HL-60 (cell line): ENCODE measurements around the gene HPSE2.

Experiments
- DNase-seq, 2 experiments: peaks; one replicate each; pipeline ENCODE4 v3.0.0-alpha.2; 2010 to 2020; ENCODE audit warnings: low read depth in 1 of 2, low spot score in 1 of 2
- H3K27ac ChIP-seq: fragments of 250-450 bp; sonication (Bioruptor Pico); replicated peaks from 2 replicates; pipeline ENCODE4 v1.5.1; 2020; ENCODE audit warnings: mild to moderate bottlenecking, moderate library complexity
- H3K27me3 ChIP-seq: fragments of 250-450 bp; sonication (Bioruptor Pico); 2 replicates; pipeline ENCODE4 v1.5.1; 2021; ENCODE audit warnings: mild to moderate bottlenecking, moderate library complexity; ENCODE audit not compliant: insufficient read depth, poor library complexity, severe bottlenecking
- H3K4me3 ChIP-seq: replicated peaks from 2 replicates; pipeline ENCODE4 v1.5.1; 2011; ENCODE audit warnings: mild to moderate bottlenecking, control low read depth, low read length; ENCODE audit not compliant: insufficient read depth
- CTCF ChIP-seq: IDR thresholded peaks from one replicate; pipeline ENCODE4 v1.5.1; 2011; ENCODE audit warnings: low read length, control low read depth, inconsistent platforms; ENCODE audit not compliant: insufficient read depth
- GABPA ChIP-seq: IDR thresholded peaks from 2 replicates; pipeline ENCODE4 v1.6.1; 2012; ENCODE audit warnings: low read depth
- POLR2AphosphoS5 ChIP-seq: IDR thresholded peaks from 2 replicates; pipeline ENCODE4 v1.6.1; 2012; ENCODE audit warnings: low read depth
- REST ChIP-seq: IDR thresholded peaks from 2 replicates; pipeline ENCODE4 v1.6.1; 2012; ENCODE audit warnings: low read depth; ENCODE audit not compliant: insufficient replicate concordance
- SPI1 ChIP-seq: IDR thresholded peaks from 2 replicates; pipeline ENCODE4 v1.6.1; 2012; ENCODE audit warnings: low read depth, mild to moderate bottlenecking, borderline replicate concordance

Gene HPSE2

GRCh38 chr10:99236627-99237309 lies 1.1 kb upstream of the HPSE2 start:
- Histone ChIP-seq H3K4me3 (no peak overlapping the region), H3K27me3 (peaks cover 47% of the 10 kb centered on the region), H3K27ac (no peak overlapping the region)
- DNase-seq, result no peak
- TF ChIP-seq SPI1, result no peak
- TF ChIP-seq CTCF, result no peak
- TF ChIP-seq POLR2AphosphoS5, result no peak
- TF ChIP-seq REST, result no peak
- no peak for TF ChIP-seq GABPA

- Histone ChIP-seq H3K27ac (no peak overlapping the region), H3K27me3 (peaks cover 58% of the 10 kb centered on the region), H3K4me3 (no peak overlapping the region)
- TF ChIP-seq CTCF, result no peak
- TF ChIP-seq SPI1, result peak; percentile 18; the same call in 1 of the 2 replicates
- no peak for DNase-seq
Observed at GRCh38 chr10:99234791-99235657, 628 bp downstream of the HPSE2 start.

DNA sequence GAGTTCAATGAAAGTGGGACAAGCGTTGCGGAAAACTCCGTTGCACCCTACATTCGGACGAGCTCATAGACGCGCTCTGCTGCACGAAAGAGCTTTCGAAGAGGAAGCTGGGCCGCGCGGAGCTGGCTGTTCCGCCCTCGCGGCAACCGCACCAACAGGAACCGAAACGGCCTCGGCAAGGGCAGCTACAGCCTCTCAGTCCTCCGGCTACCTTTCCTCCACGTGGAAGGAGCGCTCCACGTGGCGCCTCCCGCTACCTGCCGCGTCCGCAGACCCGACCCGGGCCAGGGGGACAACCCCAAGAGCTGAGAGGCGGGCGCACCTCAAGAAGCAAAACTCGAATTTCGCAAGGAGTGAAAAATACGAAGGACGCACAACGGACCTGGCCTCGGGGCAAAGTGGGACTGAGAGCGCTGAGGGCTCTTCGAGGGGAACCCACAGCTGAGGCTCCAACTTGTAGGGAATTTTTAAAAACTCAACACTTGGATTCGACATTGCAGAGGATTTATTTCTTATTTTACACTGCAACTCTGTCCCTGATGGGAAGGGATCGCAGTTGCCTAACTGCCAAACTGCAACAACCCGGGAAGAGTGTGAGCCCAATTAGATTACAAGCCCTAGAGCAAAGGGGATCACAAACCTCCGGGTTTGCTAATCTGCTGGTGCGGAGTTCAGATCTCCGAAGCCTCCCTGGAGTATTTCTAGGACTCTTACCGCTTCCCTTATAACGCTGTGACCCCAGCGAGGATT lies 1.4 kb downstream of the HPSE2 start:
- DNase-seq, result peak; percentile 66 to 87
- Histone ChIP-seq H3K27ac (no peak overlapping the region), H3K27me3 (peaks cover 58% of the 10 kb centered on the region), H3K4me3 (peak overlapping the region; percentile 11; the same call in 1 of the 2 replicates)
- TF ChIP-seq CTCF (no peak), POLR2AphosphoS5 (peak; percentile 58; the same call in 1 of the 2 replicates), SPI1 (peak; percentile 69; the same call in 1 of the 2 replicates), REST (peak; percentile 22), GABPA (peak; percentile 28; the same call in 1 of the 2 replicates)
